SU-DHL-6 (cell line): Measurements from ENCODE around the gene SLC16A3.

Experiments
- EZH2phosphoT487 ChIP-seq: fragments of 200-600 bp; sonication (generic), shearing (Covaris generic); conservative IDR thresholded peaks from 2 replicates; pipeline ENCODE4 v1.6.1; 2018; ENCODE audit warnings: mild to moderate bottlenecking, antibody characterized with exemption, low read length, moderate library complexity, mixed read lengths
- TF ChIP-seq, protein P1 (sequence below): fragments of 200-600 bp; sonication (generic); IDR thresholded peaks from one replicate; pipeline ENCODE4 v1.5.1; 2017; ENCODE audit warnings: antibody characterized with exemption, mild to moderate bottlenecking, low read length, moderate library complexity; ENCODE audit not compliant: insufficient read depth, poor library complexity, severe bottlenecking

DNA sequence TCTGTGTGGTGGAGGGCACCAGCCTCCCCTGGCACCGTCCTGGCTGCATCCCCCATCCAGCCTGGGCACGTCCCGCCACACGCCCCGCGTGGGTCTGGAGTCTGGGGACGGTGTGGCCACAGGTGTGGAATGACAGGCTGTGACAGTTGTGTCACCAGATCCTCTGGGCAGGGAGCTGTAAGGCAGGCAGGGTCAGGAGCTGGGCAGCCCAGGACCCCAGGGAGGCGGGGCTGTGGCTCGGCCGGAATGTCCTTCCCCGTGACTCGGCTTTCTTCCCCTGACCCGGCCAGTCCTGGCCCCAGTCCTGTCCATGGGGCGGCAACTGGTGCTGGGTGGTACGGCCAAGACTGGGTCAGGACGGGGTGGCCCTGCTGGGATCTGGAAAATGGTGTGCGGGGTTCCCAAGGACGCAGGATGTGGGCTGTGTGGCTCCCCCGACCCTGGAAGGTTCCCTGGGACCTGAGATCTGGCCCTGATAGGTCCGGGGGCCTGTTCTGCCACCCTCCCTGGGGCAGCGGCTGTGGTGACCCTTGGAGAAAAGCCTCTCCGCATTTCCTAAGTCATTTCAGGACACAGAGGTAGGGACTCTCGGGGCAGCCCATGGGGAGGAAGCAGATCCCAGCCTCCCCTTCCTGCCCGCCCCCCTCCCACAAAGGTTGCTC lies 3.3 kb upstream of the SLC16A3 start:
- TF ChIP-seq, protein P1, sequence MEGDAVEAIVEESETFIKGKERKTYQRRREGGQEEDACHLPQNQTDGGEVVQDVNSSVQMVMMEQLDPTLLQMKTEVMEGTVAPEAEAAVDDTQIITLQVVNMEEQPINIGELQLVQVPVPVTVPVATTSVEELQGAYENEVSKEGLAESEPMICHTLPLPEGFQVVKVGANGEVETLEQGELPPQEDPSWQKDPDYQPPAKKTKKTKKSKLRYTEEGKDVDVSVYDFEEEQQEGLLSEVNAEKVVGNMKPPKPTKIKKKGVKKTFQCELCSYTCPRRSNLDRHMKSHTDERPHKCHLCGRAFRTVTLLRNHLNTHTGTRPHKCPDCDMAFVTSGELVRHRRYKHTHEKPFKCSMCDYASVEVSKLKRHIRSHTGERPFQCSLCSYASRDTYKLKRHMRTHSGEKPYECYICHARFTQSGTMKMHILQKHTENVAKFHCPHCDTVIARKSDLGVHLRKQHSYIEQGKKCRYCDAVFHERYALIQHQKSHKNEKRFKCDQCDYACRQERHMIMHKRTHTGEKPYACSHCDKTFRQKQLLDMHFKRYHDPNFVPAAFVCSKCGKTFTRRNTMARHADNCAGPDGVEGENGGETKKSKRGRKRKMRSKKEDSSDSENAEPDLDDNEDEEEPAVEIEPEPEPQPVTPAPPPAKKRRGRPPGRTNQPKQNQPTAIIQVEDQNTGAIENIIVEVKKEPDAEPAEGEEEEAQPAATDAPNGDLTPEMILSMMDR, result no peak
- no peak for TF ChIP-seq EZH2phosphoT487
